Motor neuron (in vitro differentiated cells): Measurements from ENCODE around the gene SPATA45. TPM values are rescaled to one million over a fixed set of nuclear protein-coding genes. Genes with fewer than 3 reads are reported as not detected.
A peak's percentile ranks its signal among the peaks of the same experiment; 100 is the strongest.

Experiments used
- ATAC-seq, 8 experiments: fragments of 200-7000 bp; cut with Tn5 transposase; replicated peaks in 6 of 8; 2 replicates each; pipeline ENCODE4 v1.8.0; 2021; ENCODE audit warnings: mild to moderate bottlenecking in 8 of 8, moderate library complexity in 8 of 8
- H3K27ac ChIP-seq, 2 donors: fragments of 250-450 bp; sonication (Bioruptor Pico); 2 replicates each; pipeline ENCODE4 v1.9.0; 2021; ENCODE audit warnings: antibody characterized with exemption in 2 of 2, mild to moderate bottlenecking in 2 of 2, moderate library complexity in 1 of 2
- H3K4me1 ChIP-seq, 2 donors: fragments of 250-450 bp; sonication (Bioruptor Pico); replicated peaks in 1 of 2; 2 replicates each; pipeline ENCODE4 v1.6.1; 2021; ENCODE audit warnings: antibody characterized with exemption in 2 of 2, mild to moderate bottlenecking in 2 of 2, moderate library complexity in 1 of 2
- H3K4me3 ChIP-seq, 5 donors: fragments of 250-450 bp; sonication (Bioruptor Pico); 2 replicates each; pipeline ENCODE4 v1.9.0; 2021; ENCODE audit warnings: antibody characterized with exemption in 5 of 5, mild to moderate bottlenecking in 5 of 5, moderate library complexity in 4 of 5
- WGBS, 10 experiments: fragments of 450-650 bp; shearing (Covaris generic); methylation state at CpG; one replicate each; pipeline ENCODE4 v1.0.0; 2022; 5-methylcytosine and 5-hydroxymethylcytosine counted together
- in situ Hi-C, 9 experiments: fragments of 400-800 bp; cut with MboI; loops; one replicate each; pipeline ENCODE4 v1.15.0; 2021; ENCODE audit warnings: low sequenced_read_pairs in 9 of 9, low pct_unique_long_range_greater_than_20kb in 2 of 9; ENCODE audit not compliant: unreplicated experiment in 9 of 9
- total RNA-seq, 8 experiments: library from RNA; unstranded; fragments of 300-600 nt; gene quantifications; 2 replicates each; pipeline versions ENCODE4 v1.2.3 to v1.2.4, GENCODE V29; 2022

Gene SPATA45
- total RNA-seq, 8 experiments from 2014 or later = 0.54 to 0.81 (median 0.81) TPM; not detected in 5

DNA sequence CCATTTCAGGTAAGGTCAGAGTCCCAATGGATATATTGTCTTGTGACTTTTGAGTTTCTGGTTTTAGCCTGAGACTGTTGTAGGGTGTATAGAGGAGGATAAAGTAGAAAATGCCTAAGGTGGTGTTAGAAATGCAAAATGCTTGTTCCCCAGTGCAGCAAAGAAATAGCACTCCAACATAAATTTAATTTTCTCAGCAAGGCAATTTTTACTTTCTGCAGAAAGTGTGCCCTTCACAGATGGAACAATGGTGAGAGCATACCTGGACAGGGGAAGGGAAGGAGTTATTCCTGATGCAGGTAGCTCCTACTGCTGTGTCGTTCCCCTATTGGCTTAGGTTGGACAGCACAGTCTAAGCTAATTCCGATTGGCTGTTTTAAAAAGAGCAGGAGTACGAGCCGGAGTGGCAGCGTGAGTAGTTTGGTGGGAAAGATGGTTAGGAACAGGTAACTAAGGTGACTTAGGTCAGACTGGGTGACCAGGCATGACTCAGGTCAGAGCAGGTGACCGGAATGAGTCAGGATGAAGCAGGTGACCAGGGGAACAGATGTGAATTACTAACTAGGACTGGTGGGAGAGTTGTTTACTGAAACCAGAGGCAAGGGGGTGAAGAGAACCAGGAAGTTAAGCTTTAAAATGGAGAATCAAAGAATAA lies 21.5 kb downstream of the SPATA45 start:
- H3K4me1 ChIP-seq = no peaks in the 10 kb centered on the region
- no peak overlapping the region for H3K27ac ChIP-seq
- H3K4me3 ChIP-seq = no peak overlapping the region
- 24 to 98% (median 89%) methylated on average over 2 to 6 of the region's 6 CpGs; no CpG with 5 or more reads in 1 of the 10 experiments for WGBS, 10 experiments
- in situ Hi-C loops = loop anchor here in 1 of 9 experiments (25.0 kb wide), 1 partner anchor 89 kb away; no protein-coding TSS in a partner anchor
- ATAC-seq = no peak

DNA sequence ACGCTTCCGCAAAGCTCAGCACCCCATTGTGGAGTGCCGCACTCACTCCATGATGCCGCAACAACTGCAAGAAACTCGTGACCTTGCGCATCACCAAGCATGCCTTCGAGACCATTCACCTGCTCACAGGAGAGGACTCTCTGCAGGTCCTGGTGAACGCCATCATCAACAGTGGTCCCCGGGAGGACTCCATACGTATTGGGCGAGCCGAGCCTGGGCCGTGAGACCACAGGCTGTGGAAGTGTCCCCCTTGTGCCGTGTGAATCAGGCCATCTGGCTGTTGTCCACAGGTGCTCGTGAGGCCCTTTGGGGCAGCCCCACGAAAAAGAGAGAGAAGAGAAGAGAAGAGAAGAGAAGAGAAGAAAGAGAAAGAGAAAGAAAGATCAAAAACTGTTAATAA lies 23.2 kb downstream of the SPATA45 start:
- Histone ChIP-seq H3K4me3 (no peak overlapping the region), H3K27ac (no peak overlapping the region), H3K4me1 (no peaks in the 10 kb centered on the region)
- in situ Hi-C loops = loop anchor here in 1 of 9 experiments (25.0 kb wide), 1 partner anchor 163 kb away; no protein-coding TSS in a partner anchor
- no peak for ATAC-seq
- 30 to 94% (median 88%) methylated on average over 2 to 15 of the region's 16 CpGs for WGBS, 10 experiments

DNA sequence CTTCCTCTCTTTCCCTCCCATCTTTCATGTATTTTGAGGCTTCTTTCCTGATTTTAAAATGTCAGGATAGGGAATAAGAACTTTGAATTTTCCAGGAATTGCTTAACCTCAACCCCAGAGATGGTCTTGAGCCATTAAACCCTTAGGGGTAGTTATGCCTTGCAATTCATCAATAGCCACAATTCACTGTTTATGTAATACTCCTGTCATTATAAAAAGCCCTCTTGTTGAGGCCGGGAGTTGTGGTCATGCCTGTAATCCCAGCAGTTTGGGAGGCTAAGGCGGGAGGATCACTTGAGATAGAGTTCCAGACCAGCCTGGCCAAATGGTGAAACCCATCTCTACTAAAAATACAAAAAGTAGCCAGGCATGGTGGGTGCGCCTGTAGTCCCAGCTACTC lies 24.5 kb downstream of the SPATA45 start:
- no peak for ATAC-seq
- WGBS, 10 experiments = 39 to 100% (median 89%) methylated on average over 1 to 3 of the region's 3 CpGs; no CpG with 5 or more reads in 2 of the 10 experiments
- in situ Hi-C loops = loop anchor here in 1 of 9 experiments (25.0 kb wide), 1 partner anchor 164 kb away; no protein-coding TSS in a partner anchor
- H3K4me3 ChIP-seq = no peak overlapping the region
- no peak overlapping the region for H3K27ac ChIP-seq
- no peaks in the 10 kb centered on the region for H3K4me1 ChIP-seq

DNA sequence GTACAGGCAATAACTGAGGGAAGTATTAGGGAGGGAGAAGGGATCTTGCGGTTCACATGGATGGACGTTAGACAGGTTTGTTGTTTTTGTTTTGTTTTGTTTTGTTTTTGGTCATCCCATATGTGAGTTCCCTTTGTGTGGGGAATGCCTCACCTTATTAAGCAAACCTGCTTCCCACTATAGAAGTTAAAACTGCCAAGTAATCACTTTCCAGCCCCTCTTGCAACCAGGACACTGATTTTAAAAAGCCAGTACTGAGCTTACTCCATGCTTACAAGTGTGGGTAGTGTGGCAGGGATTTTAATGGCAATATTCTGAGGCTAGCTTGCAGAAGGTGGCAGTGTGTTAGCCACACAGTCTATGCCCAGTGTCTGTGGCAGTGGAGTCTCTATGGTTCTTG lies 26.5 kb downstream of the SPATA45 start:
- in situ Hi-C loops = loop anchor here in 1 of 9 experiments (25.0 kb wide), 1 partner anchor 166 kb away; no protein-coding TSS in a partner anchor
- no peak overlapping the region for H3K27ac ChIP-seq
- no peak for ATAC-seq
- no peak overlapping the region for H3K4me3 ChIP-seq
- peaks cover 5% of the 10 kb centered on the region in 2 donors for H3K4me1 ChIP-seq
- WGBS, 10 experiments = 57 to 100% (median 91%) methylated on average over 1 to 2 of the region's 2 CpGs; no CpG with 5 or more reads in 5 of the 10 experiments

DNA sequence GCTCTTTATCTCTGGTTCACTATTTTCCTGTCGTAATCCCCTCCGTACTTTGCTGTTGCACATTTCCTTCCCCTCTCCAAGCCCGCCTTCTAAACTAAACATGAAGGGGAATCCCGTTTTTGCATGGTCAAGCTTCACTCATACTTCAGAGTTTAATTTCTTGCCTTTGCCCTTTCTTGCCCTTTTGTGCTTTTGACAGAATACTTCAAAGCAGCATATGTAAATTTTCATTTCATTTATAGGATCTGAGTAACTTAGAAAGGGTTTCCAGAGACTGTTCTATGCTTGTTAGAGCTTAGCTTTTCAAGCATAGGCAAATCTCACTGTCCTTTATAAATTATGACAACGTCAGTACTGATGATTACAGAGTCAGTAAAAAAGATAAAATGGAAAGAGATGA lies 27.7 kb downstream of the SPATA45 start:
- WGBS, 10 experiments = 34 to 78% (median 65%) methylated on average over 2 to 5 of the region's 5 CpGs
- H3K4me3 ChIP-seq = no peak overlapping the region
- in situ Hi-C loops = loop anchor here in 1 of 9 experiments (25.0 kb wide), 1 partner anchor 168 kb away; no protein-coding TSS in a partner anchor
- H3K27ac ChIP-seq = no peak overlapping the region
- no peak for ATAC-seq
- H3K4me1 ChIP-seq = peaks cover 5% of the 10 kb centered on the region in 2 donors

DNA sequence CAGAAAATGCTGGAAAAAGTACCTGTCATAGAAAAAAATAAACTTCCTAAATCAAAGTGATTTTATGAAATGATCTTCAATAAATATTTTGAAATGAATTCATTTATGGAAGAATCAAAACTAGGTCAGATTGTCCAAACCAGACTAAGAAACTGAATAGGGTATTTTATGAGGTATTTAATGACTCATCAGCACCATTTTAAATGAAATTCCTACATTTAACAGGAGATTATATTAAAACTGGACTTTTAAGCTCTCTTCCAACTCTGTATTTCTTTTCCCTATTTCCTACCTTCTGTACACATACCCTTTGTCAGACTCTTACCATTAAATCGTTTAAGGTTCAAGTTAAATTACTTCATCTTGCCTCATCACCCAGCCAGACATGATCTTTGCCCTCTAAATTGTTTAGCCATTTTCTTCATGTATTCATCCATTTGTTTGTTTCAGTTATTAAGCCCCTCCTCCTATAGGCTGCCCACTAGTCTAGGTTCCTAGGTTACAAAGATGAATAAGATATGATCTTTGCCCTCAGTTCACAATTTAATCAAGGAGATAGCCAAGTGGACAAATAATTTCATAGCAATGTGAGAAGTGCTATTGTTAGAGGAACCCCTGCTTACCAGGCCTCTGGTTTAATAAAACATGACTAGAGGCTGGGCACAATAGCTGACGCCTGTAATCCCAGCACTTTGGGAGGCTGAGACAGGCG lies 30.7 kb downstream of the SPATA45 start:
- 33 to 96% (median 55%) methylated on average over 1 to 3 of the region's 3 CpGs; no CpG with 5 or more reads in 2 of the 10 experiments for WGBS, 10 experiments
- no peak overlapping the region for H3K4me3 ChIP-seq
- peak in 2 of 8 experiments; percentile 18 to 49 for ATAC-seq
- in situ Hi-C loops = loop anchor here in 1 of 9 experiments (25.0 kb wide), 1 partner anchor 171 kb away; no protein-coding TSS in a partner anchor
- no peak overlapping the region for H3K27ac ChIP-seq
- H3K4me1 ChIP-seq = peaks cover 5% of the 10 kb centered on the region in 2 donors

DNA sequence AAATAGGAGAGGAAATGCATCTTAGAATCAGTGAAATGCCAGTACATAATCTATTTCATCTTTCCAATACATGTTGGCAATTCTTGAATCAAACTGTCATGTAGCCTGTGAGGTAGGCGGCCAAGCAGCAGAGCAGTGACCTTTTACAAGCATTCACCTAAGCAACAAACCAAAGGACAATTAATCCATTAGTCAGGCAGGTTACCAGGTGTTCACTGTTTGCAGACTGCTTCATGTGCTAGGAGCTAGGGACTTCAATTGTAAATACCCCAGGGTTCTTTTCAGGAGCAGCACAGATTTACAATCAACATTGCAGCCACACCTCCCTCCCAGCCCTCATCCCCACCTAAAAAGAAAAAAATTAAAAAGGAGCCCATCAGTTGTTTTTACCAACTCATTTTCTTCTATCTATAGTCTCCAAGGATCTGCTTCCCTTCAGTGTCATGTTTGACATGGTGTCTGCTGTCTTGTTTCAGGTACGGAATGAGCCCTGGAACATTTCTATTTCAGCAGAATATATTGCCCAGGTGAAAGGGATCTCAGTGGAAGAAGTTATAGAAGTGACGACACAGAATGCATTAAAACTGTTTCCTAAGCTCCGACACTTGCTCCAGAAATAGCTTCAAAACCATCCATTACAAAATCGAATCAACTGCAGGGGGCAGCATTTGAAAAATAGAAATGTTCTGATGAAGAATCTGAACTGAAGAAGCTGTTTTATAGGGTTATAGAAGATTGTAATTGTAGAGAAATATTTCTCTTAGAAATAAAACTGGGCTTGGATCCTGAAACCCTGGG lies 32.7 kb downstream of the SPATA45 start:
- WGBS, 10 experiments = 20 to 100% (median 77%) methylated on average over 1 to 5 of the region's 5 CpGs
- Histone ChIP-seq H3K4me1 (peaks cover 5% of the 10 kb centered on the region in 2 donors), H3K4me3 (no peak overlapping the region), H3K27ac (no peak overlapping the region)
- in situ Hi-C loops = loop anchor here in 1 of 9 experiments (25.0 kb wide), 1 partner anchor 173 kb away; no protein-coding TSS in a partner anchor
- no peak for ATAC-seq

DNA sequence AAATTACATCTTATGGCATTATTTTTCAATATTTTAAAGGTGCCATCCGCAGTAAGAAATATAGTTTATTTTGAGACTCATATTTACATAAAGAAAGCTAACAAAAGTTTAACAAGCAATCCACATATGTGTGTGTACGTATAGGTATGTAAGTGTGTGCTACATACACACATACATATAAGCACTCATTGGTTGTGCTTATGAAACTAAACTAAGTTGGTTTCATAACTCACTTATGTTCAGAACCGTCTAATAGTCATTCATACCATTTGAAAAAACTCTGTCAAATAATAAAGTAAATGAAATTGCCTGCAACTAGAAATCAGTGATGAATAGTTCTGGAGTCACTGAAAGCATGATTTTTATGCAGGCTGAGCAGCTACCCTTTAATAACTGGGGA lies 41.7 kb downstream of the SPATA45 start:
- Histone ChIP-seq H3K27ac (no peak overlapping the region), H3K4me3 (no peak overlapping the region), H3K4me1 (no peaks in the 10 kb centered on the region)
- in situ Hi-C loops = loop anchor here in 1 of 9 experiments (25.0 kb wide), 1 partner anchor 182 kb away; no protein-coding TSS in a partner anchor
- ATAC-seq = no peak
- 60 to 100% (median 92%) methylated on average over 2 to 3 of the region's 3 CpGs; no CpG with 5 or more reads in 2 of the 10 experiments for WGBS, 10 experiments

DNA sequence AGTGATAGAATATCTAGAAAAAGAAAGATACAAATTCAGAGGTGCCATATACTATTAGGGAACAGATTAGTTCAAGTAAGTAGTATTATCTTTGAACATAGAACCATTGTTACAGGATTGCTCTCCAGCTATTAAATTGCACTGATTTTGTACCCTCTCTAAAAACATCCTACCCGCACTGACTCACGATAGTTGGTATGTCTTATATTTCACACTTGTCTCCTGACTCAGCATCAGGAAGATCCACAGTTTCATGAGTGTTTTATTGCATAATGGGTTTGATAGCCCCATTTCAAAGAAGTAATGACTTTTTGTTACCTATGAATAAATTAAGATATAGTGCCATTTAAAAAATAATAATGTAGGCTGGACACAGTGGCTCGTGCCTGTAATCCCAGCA lies 49.8 kb downstream of the SPATA45 start:
- in situ Hi-C loops = loop anchor here in 2 of 9 experiments (25.0 kb wide), 1 partner anchor 310 kb away; no protein-coding TSS in a partner anchor
- peaks cover 6% of the 10 kb centered on the region in 2 donors for H3K4me1 ChIP-seq
- ATAC-seq = no peak
- WGBS, 10 experiments = 50 to 100% (median 94%) methylated on average over 1 to 3 of the region's 3 CpGs; no CpG with 5 or more reads in 3 of the 10 experiments
- H3K27ac ChIP-seq = no peak overlapping the region
- H3K4me3 ChIP-seq = no peak overlapping the region

DNA sequence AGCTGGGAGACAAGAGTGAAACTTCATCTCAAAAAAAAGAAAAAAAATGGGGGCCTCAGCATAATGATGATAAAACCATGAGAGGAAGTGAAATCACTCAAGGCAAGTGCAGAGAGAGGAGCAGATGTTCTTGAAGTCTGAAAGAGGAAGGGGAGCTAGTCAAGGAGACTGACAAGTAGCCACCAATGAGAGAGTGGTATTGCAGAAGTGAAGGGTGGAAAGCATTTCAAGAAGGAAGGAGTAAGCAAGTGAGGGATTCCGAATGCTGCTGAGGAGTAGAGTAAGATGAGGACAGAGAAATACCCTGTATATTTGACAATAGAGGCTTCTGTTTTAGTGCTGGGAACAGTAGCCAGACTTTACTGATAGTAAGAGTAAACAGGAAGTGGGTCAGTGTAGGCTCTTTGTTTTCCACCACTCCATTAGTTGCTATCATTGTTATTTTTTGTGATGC lies 52.9 kb downstream of the SPATA45 start:
- Histone ChIP-seq H3K27ac (no peak overlapping the region), H3K4me1 (peaks cover 19% of the 10 kb centered on the region in 2 donors), H3K4me3 (no peak overlapping the region)
- in situ Hi-C loops = loop anchor here in 2 of 9 experiments (25.0 kb wide), 1 partner anchor 307 kb away; no protein-coding TSS in a partner anchor
- ATAC-seq = no peak
- 77 to 100% (median 100%) methylated on average over 1 of the region's 1 CpG for WGBS, 10 experiments

DNA sequence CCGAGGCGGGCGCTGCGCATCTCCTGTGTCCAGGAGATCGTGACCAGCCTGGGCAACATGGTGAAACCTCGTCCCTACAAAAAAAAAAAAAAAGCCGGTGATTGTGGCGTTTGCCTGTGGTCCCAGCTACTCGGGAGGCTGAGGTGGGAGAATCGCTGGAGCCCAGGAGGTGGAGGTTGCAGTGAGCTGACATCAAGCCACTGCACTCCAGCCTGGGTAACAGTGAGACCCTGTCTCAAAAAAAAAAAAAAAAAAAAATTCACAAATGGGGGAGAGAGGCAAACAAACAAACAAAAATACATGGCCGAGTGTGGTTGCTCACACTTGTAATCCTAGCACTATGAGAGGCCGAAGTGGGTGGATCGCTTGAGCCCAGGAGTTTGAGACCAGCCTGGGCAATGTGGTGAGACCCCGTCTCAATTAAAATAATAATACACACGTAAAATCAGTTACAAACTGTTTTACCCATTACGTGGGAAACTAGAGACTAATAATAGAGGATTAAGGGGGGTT lies 55.0 kb downstream of the SPATA45 start:
- 0 to 80% (median 21%) methylated on average over 1 to 11 of the region's 16 CpGs for WGBS, 10 experiments
- H3K4me3 ChIP-seq = peak overlapping the region; percentile 70 to 89 (median 84)
- H3K4me1 ChIP-seq = peaks cover 22% of the 10 kb centered on the region in 2 donors
- in situ Hi-C loops = loop anchor here in 2 of 9 experiments (25.0 kb wide), 1 partner anchor 305 kb away; no protein-coding TSS in a partner anchor
- H3K27ac ChIP-seq = peak overlapping the region; percentile 88 to 93
- ATAC-seq = no peak
